Peyer's patch (tissue), 4 donors: Measurements from ENCODE around the gene SLC6A3. TPM values are rescaled to one million over a fixed set of nuclear protein-coding genes. Genes with fewer than 3 reads are reported as not detected.

Experiments
- DNase-seq, 3 donors: peaks; one replicate each; pipeline ENCODE4 v3.0.0-alpha.2; 2017 to 2019
- H3K27ac ChIP-seq, 4 donors: fragments of 200-600 bp; sonication (generic); one replicate each; pipeline ENCODE4 v1.5.1; 2016 to 2019
- H3K27me3 ChIP-seq, 2 donors: fragments of 200-600 bp; sonication (generic); one replicate each; pipeline ENCODE4 v1.5.1; 2019
- H3K36me3 ChIP-seq, 3 donors: fragments of 200-600 bp; sonication (generic); one replicate each; pipeline ENCODE4 v1.5.1; 2016 to 2019
- H3K4me1 ChIP-seq, 4 donors: fragments of 200-600 bp; sonication (generic); one replicate each; pipeline ENCODE4 v1.5.1; 2016 to 2019
- H3K4me3 ChIP-seq, 4 donors: fragments of 200-600 bp; sonication (generic); 1 replicate in 3 of 4; 2 replicates in 1 of 4; pipeline ENCODE4 v1.5.1; 2016 to 2019; ENCODE audit warnings: mild to moderate bottlenecking in 1 of 4
- H3K9me3 ChIP-seq, 4 donors: fragments of 200-600 bp; sonication (generic); one replicate each; pipeline ENCODE4 v1.5.1; 2016 to 2019; ENCODE audit warnings: mild to moderate bottlenecking in 1 of 4
- POLR2A ChIP-seq, 2 donors: fragments of 450-650 bp; IDR thresholded peaks; one replicate each; pipeline ENCODE4 v1.5.1; 2017; ENCODE audit warnings: antibody characterized with exemption in 2 of 2, mild to moderate bottlenecking in 2 of 2, moderate library complexity in 2 of 2
- total RNA-seq, 4 donors: library from RNA; depleted of rRNA; stranded (reverse); fragments of >200 nt; gene quantifications; one replicate each; pipeline ENCODE4 v1.1.0, GENCODE V29; 2016
- TF ChIP-seq, protein P1 (sequence below), 6 experiments: fragments of 450-650 bp in 4 of 6; fragments of 200-600 bp in 2 of 6; sonication (generic) in 1 of 6; IDR thresholded peaks; one replicate each; pipeline ENCODE4 v1.5.1; 2017 to 2019; ENCODE audit warnings: antibody characterized with exemption in 6 of 6, mild to moderate bottlenecking in 3 of 6, moderate library complexity in 1 of 6

Gene SLC6A3
- total RNA-seq: under 1 TPM in 2 of 4 donors, not detected in 2; 0.40 to 0.70 TPM

DNA sequence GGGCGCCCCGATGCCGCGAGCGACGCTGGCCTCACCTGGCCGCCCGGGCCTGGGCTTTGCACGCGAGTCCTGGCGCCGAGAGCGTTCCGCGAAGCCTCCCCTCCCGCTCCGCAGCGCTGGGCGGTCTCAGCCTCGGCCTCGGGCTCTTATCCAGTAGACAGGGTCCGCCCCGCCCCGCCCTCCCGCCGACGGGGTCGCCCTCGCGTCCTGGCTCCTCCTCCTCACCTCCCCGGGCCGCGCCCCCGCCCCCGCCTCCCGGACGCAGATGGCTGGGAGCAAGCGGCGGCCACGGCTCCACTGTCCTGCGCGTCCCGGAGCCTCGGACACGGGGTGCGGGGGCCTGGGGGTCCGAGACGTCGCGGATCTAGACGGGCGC, at the start of gene SLC6A3:
TSS of gene SLC6A3 (minus strand) at position 128 of the 376 bp plus-strand sequence. CDS start 2,243 bp downstream, outside the sequence.
- H3K27me3 ChIP-seq: peaks cover 0 to 35% of the 10 kb centered on the region in 2 donors
- H3K27ac ChIP-seq: no peak within 1 kb of the TSS
- H3K36me3 ChIP-seq: no peaks in the 10 kb centered on the region
- TF ChIP-seq POLR2A (IDR thresholded peaks at IDR 0.05): no peak
- TF ChIP-seq, protein P1, sequence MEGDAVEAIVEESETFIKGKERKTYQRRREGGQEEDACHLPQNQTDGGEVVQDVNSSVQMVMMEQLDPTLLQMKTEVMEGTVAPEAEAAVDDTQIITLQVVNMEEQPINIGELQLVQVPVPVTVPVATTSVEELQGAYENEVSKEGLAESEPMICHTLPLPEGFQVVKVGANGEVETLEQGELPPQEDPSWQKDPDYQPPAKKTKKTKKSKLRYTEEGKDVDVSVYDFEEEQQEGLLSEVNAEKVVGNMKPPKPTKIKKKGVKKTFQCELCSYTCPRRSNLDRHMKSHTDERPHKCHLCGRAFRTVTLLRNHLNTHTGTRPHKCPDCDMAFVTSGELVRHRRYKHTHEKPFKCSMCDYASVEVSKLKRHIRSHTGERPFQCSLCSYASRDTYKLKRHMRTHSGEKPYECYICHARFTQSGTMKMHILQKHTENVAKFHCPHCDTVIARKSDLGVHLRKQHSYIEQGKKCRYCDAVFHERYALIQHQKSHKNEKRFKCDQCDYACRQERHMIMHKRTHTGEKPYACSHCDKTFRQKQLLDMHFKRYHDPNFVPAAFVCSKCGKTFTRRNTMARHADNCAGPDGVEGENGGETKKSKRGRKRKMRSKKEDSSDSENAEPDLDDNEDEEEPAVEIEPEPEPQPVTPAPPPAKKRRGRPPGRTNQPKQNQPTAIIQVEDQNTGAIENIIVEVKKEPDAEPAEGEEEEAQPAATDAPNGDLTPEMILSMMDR (IDR thresholded peaks at IDR 0.05): no peak
- no peaks in the 10 kb centered on the region for H3K9me3 ChIP-seq
- H3K4me3 ChIP-seq: peak within 1 kb of the TSS in 2 of 4 donors; percentile 20 to 38
- peak in 2 of 3 donors; percentile 55 to 56 for DNase-seq
- peaks cover 0 to 25% (median 0%) of the 10 kb centered on the region in 4 donors for H3K4me1 ChIP-seq

DNA sequence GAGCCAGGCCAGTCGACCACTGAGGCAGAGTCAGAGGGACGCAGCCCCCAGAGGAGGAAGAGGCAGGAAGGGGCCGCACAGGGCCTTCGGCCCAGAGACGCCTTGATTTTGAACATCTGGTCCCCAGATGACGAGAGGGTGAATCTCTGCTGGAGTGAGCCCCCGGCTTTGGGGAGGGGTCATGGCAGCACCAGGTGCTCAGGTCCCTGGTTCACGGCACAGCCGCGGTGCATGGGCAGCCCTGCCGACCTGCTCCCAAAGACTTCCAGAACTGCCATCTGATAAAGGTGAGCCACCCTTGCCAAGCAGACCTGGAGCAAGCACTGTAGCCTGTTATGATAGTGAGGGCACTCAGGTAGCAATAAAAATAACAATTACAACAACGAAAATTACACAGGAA, 48.7 kb upstream of the SLC6A3 start:
- TF ChIP-seq, protein P1 (IDR thresholded peaks at IDR 0.05): no peak
- Histone ChIP-seq H3K4me3 (peak overlapping the region in 1 of 4 donors; percentile 31), H3K27me3 (no peaks in the 10 kb centered on the region), H3K9me3 (no peaks in the 10 kb centered on the region), H3K4me1 (peaks cover 0 to 24% (median 2%) of the 10 kb centered on the region in 4 donors), H3K27ac (peak overlapping the region in 2 of 4 donors; percentile 74 to 79), H3K36me3 (peaks cover 0 to 11% (median 0%) of the 10 kb centered on the region in 3 donors)
- DNase-seq: no peak

DNA sequence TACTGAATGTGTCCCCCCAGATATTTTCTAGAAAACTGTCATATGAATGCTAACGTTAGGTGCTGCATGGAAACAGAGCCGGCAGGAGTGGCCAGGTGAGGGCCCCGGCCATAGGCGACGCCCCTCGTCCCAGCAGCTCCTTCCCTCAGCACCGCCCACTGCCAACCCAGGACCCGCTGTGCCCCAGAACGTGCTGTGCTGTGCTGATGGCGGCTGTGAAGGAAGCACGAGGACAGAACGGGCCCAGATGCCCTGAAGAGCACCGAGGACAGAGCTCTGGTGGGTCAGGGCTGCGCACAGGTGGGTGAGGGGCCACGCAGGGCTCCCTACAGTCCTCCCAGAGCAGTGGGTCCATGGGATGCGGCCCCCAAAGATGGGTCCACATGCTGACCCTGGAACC, 48.2 kb upstream of the SLC6A3 start:
- Histone ChIP-seq H3K27me3 (no peaks in the 10 kb centered on the region), H3K36me3 (peaks cover 0 to 11% (median 0%) of the 10 kb centered on the region in 3 donors), H3K9me3 (no peaks in the 10 kb centered on the region), H3K27ac (peak overlapping the region in 1 of 4 donors; percentile 79), H3K4me3 (peak overlapping the region in 1 of 4 donors; percentile 31), H3K4me1 (peaks cover 0 to 24% (median 2%) of the 10 kb centered on the region in 4 donors)
- no peak for DNase-seq
- TF ChIP-seq POLR2A (IDR thresholded peaks at IDR 0.05): no peak
- TF ChIP-seq, protein P1 (IDR thresholded peaks at IDR 0.05): no peak

DNA sequence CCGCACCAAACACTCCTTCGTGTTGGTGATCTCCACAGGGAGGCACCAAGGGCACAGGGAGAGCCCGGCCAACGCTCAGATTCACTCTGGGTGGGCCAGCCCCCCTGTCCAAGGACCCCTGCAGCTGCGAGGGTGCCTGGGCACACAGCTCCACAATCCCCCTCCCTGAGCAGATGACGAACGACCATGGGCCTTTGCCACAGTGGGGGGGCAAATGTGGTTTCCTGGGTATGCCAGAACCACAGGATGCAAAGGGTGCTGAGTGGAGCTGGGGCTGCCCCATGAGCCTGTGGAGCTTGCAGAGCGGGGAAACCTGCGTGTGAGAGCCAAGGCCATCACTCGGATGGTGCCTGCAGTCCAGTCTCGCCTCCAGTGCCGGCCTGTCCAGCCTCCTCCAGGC, 47.5 kb upstream of the SLC6A3 start:
- Histone ChIP-seq H3K4me1 (peaks cover 0 to 24% (median 2%) of the 10 kb centered on the region in 4 donors), H3K36me3 (peaks cover 0 to 13% (median 0%) of the 10 kb centered on the region in 3 donors), H3K4me3 (no peak overlapping the region), H3K9me3 (no peaks in the 10 kb centered on the region), H3K27me3 (no peaks in the 10 kb centered on the region), H3K27ac (peak overlapping the region in 1 of 4 donors; percentile 79)
- DNase-seq: no peak
- TF ChIP-seq, protein P1 (IDR thresholded peaks at IDR 0.05): no peak
- no peak for TF ChIP-seq POLR2A (IDR thresholded peaks at IDR 0.05)

DNA sequence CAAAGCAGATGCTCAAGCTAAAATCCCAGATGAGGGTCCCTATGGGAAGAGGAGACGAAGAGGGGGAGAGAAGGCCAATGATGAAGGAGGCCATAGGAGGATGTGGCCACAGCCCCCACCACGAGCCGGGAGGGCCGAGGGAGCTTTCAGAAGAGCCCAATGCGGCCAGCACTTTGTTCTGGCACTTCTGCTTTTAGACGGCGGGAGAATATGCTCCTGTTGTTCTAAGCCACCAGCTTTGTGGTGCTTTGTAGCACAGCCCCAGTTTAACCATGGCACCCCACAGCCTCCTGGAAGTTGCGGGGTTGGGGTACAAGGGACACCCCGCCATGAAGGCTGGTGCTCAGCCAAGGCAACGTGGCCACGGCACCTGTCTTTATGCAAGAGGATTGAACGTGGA, 45.1 kb upstream of the SLC6A3 start:
- H3K27me3 ChIP-seq: no peaks in the 10 kb centered on the region
- no peak overlapping the region for H3K4me3 ChIP-seq
- DNase-seq: peak in 1 of 3 donors; percentile 62
- TF ChIP-seq, protein P1 (IDR thresholded peaks at IDR 0.05): no peak
- H3K36me3 ChIP-seq: peaks cover 0 to 35% (median 0%) of the 10 kb centered on the region in 3 donors
- peaks cover 0 to 13% (median 2%) of the 10 kb centered on the region in 4 donors for H3K4me1 ChIP-seq
- H3K9me3 ChIP-seq: no peaks in the 10 kb centered on the region
- peak overlapping the region in 1 of 4 donors; percentile 70 for H3K27ac ChIP-seq
